Effector memory CD8-positive, alpha-beta T cell (primary cell): ENCODE data around the gene XPOT.

Experiments used
- ATAC-seq: fragments of 150-1000 bp; cut with Tn5 transposase; replicated peaks from 2 replicates; pipeline ENCODE4 v1.10.0; 2021; ENCODE audit warnings: mild to moderate bottlenecking, moderate library complexity
- DNase-seq, 3 experiments: peaks; one replicate each; pipeline ENCODE4 v3.0.0; 2021
- H3K27ac Mint-ChIP-seq, 2 donors: one replicate each; pipeline ENCODE4 v1.8.0; 2022; ENCODE audit warnings: mild to moderate bottlenecking in 2 of 2, mixed read lengths in 2 of 2, moderate library complexity in 2 of 2
- H3K27me3 Mint-ChIP-seq, 2 donors: one replicate each; pipeline ENCODE4 v1.8.0; 2022; ENCODE audit warnings: mixed read lengths in 2 of 2
- H3K36me3 Mint-ChIP-seq: one replicate; pipeline ENCODE4 v1.8.0; 2022; ENCODE audit warnings: mild to moderate bottlenecking, moderate library complexity, mixed read lengths; ENCODE audit not compliant: insufficient read depth
- H3K4me1 Mint-ChIP-seq, 2 donors: one replicate each; pipeline ENCODE4 v1.8.0; 2022; ENCODE audit warnings: low read depth in 2 of 2, mixed read lengths in 2 of 2
- H3K4me3 Mint-ChIP-seq, 2 donors: one replicate each; pipeline ENCODE4 v1.8.0; 2022; ENCODE audit warnings: mild to moderate bottlenecking in 2 of 2, mixed read lengths in 2 of 2, moderate library complexity in 2 of 2
- H3K9me3 Mint-ChIP-seq, 2 donors: one replicate each; pipeline ENCODE4 v1.8.0; 2022; ENCODE audit warnings: mixed read lengths in 2 of 2

XPOT gene

GRCh38 chr12:64445490-64445889 lies 41.3 kb downstream of the XPOT start:
- DNase-seq (no peak), ATAC-seq (no peak)
- Mint-ChIP-seq H3K27ac (no peak overlapping the region), H3K9me3 (no peaks in the 10 kb centered on the region), H3K4me1 (peaks cover 5 to 8% of the 10 kb centered on the region in 2 donors), H3K27me3 (no peaks in the 10 kb centered on the region), H3K4me3 (no peak overlapping the region), H3K36me3 (peaks cover 21% of the 10 kb centered on the region)

GRCh38 chr12:64446295-64446694 lies 42.1 kb downstream of the XPOT start:
- Mint-ChIP-seq H3K9me3 (no peaks in the 10 kb centered on the region), H3K27me3 (no peaks in the 10 kb centered on the region), H3K27ac (peak overlapping the region; percentile 21 to 71), H3K36me3 (peaks cover 20% of the 10 kb centered on the region), H3K4me1 (peaks cover 13 to 16% of the 10 kb centered on the region in 2 donors), H3K4me3 (no peak overlapping the region)
- ATAC-seq (no peak), DNase-seq (no peak)

DNA sequence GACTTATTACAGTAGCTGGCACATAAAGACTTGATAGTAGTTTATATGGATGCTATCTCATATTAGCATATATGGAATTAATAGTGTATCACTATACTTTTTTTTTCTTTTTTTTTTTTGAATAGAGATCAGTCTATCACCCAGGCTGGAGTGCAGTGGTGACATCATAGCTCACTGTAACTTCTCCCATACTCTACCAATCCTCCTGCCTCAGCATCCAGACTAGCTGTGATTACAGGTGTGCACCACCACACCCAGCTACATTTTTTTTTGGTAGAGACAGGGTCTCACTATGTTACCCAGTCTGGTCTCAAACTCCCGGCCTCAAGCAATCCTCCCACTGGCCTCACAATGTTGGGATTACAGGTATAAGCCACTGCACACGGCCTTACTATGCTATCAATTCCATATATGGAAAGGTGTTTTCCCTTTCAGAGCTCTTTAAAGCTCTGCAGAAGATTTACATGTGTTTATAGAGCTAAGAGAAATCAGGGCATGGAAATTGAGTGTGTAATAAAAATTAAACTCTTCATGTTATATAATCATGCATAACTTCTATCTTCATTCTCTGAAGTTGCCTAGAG lies 46.0 kb downstream of the XPOT start:
- Mint-ChIP-seq H3K27me3 (no peaks in the 10 kb centered on the region), H3K4me1 (peaks cover 21 to 33% of the 10 kb centered on the region in 2 donors), H3K4me3 (peak overlapping the region; percentile 91 to 94), H3K36me3 (peaks cover 22% of the 10 kb centered on the region), H3K9me3 (no peaks in the 10 kb centered on the region), H3K27ac (peak overlapping the region; percentile 95 to 98)
- DNase-seq (no peak), ATAC-seq (no peak)

- H3K36me3 Mint-ChIP-seq = peaks cover 22% of the 10 kb centered on the region
- peak overlapping the region; percentile 91 to 94 for H3K4me3 Mint-ChIP-seq
- H3K9me3 Mint-ChIP-seq = no peaks in the 10 kb centered on the region
- DNase-seq = no peak
- no peaks in the 10 kb centered on the region for H3K27me3 Mint-ChIP-seq
- H3K27ac Mint-ChIP-seq = peak overlapping the region; percentile 95 to 98
- ATAC-seq = peak; percentile 28
- peaks cover 26 to 40% of the 10 kb centered on the region in 2 donors for H3K4me1 Mint-ChIP-seq
Observed at GRCh38 chr12:64450711-64451486, 46.7 kb downstream of the XPOT start.

GRCh38 chr12:64451687-64452558 lies 47.7 kb downstream of the XPOT start, which contains the start of gene TBK1:
TBK1 (plus strand) TSS chr12:64452120; CDS start chr12:64455871, 3,751 bp downstream.
- Mint-ChIP-seq H3K4me3 (peak within 1 kb of the TSS; percentile 91 to 94), H3K4me1 (peaks cover 30 to 46% of the 10 kb centered on the region in 2 donors), H3K36me3 (peaks cover 26% of the 10 kb centered on the region), H3K9me3 (no peaks in the 10 kb centered on the region), H3K27ac (peak within 1 kb of the TSS; percentile 95 to 98), H3K27me3 (no peaks in the 10 kb centered on the region)
- ATAC-seq (peak; percentile 69), DNase-seq (peak; percentile 38 to 45 (median 45))

DNA sequence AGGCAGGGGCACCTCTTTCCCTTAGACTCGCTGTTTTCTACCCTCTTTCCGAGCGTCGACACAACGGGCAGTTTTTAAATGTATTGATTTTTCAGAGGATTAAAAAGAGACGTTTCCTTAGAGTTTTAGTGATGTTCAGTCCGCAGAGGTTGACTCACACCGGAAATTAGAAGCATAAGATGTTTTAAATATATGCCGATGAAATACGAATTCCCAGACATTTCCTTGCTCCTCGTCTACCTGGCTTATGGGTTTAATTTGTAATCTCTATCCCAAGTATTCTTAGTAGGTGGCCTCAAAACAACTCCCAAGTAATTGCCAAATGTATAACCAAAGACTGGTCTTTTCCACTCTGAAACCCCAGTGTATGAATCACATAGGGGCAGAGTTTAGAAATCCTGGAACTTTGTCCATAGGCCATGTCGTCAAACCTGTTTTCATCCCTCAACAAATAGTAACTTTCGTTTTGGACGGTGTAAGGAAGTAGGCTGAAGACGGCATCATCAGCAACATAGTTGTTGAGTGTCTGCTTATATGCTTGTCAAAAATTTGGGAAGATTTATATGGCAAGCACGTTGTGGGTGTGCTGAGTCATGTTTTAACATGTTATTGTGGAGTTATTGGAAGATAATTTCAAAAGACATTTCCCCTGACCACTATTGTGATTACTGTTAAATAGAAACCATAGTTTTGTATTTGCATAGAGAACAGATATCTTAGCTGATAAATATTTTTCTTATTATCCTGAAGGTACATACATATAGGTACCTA lies 48.6 kb downstream of the XPOT start:
- DNase-seq (no peak), ATAC-seq (peak; percentile 30)
- H3K27me3 Mint-ChIP-seq = no peaks in the 10 kb centered on the region
- peak overlapping the region; percentile 91 to 94 for H3K4me3 Mint-ChIP-seq
- H3K9me3 Mint-ChIP-seq = no peaks in the 10 kb centered on the region
- peaks cover 38 to 54% of the 10 kb centered on the region in 2 donors for H3K4me1 Mint-ChIP-seq
- H3K27ac Mint-ChIP-seq = peak overlapping the region; percentile 95 to 98
- H3K36me3 Mint-ChIP-seq = peaks cover 21% of the 10 kb centered on the region

DNA sequence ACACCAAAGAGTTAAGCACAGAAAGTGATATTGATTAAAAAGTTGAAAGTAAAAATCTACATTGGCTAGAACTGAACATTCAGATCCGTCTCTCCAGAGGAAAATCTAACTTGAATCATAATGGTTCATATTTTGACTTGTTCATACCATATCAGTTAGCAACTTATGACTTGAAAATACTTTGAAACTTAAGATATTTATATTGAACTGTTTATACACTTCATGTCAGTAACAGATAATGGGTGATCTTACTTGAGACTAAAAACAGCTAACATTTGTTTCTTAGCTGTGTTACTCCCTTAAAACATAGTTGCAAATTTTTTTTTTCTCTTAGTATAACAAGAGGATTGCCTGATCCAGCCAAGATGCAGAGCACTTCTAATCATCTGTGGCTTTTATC lies 51.3 kb downstream of the XPOT start:
- peaks cover 45 to 68% of the 10 kb centered on the region in 2 donors for H3K4me1 Mint-ChIP-seq
- H3K27ac Mint-ChIP-seq = peak overlapping the region; percentile 97 to 100
- H3K4me3 Mint-ChIP-seq = peak overlapping the region in 1 of 2 donors; percentile 30
- H3K36me3 Mint-ChIP-seq = peaks cover 25% of the 10 kb centered on the region
- no peaks in the 10 kb centered on the region for H3K9me3 Mint-ChIP-seq
- no peaks in the 10 kb centered on the region for H3K27me3 Mint-ChIP-seq
- DNase-seq (no peak), ATAC-seq (no peak)

- peak overlapping the region; percentile 30 to 56 for H3K4me3 Mint-ChIP-seq
- peaks cover 38 to 61% of the 10 kb centered on the region in 2 donors for H3K4me1 Mint-ChIP-seq
- no peaks in the 10 kb centered on the region for H3K27me3 Mint-ChIP-seq
- H3K27ac Mint-ChIP-seq = peak overlapping the region; percentile 97 to 100
- H3K9me3 Mint-ChIP-seq = no peaks in the 10 kb centered on the region
- H3K36me3 Mint-ChIP-seq = peaks cover 30% of the 10 kb centered on the region
- ATAC-seq = no peak
- DNase-seq = no peak
Observed at GRCh38 chr12:64456119-64456518, 51.9 kb downstream of the XPOT start.

GRCh38 chr12:64457032-64457431 lies 52.8 kb downstream of the XPOT start:
- no peaks in the 10 kb centered on the region for H3K9me3 Mint-ChIP-seq
- ATAC-seq (no peak), DNase-seq (peak in 1 of 3 experiments; percentile 37)
- H3K27ac Mint-ChIP-seq = peak overlapping the region; percentile 97 to 100
- H3K4me3 Mint-ChIP-seq = peak overlapping the region in 1 of 2 donors; percentile 30
- no peaks in the 10 kb centered on the region for H3K27me3 Mint-ChIP-seq
- H3K36me3 Mint-ChIP-seq = peaks cover 31% of the 10 kb centered on the region
- peaks cover 33 to 55% of the 10 kb centered on the region in 2 donors for H3K4me1 Mint-ChIP-seq

GRCh38 chr12:64457466-64457865 lies 53.3 kb downstream of the XPOT start:
- DNase-seq (no peak), ATAC-seq (no peak)
- H3K36me3 Mint-ChIP-seq = peaks cover 30% of the 10 kb centered on the region
- peak overlapping the region in 1 of 2 donors; percentile 30 for H3K4me3 Mint-ChIP-seq
- H3K9me3 Mint-ChIP-seq = no peaks in the 10 kb centered on the region
- H3K27me3 Mint-ChIP-seq = no peaks in the 10 kb centered on the region
- peaks cover 33 to 55% of the 10 kb centered on the region in 2 donors for H3K4me1 Mint-ChIP-seq
- peak overlapping the region; percentile 97 to 100 for H3K27ac Mint-ChIP-seq

DNA sequence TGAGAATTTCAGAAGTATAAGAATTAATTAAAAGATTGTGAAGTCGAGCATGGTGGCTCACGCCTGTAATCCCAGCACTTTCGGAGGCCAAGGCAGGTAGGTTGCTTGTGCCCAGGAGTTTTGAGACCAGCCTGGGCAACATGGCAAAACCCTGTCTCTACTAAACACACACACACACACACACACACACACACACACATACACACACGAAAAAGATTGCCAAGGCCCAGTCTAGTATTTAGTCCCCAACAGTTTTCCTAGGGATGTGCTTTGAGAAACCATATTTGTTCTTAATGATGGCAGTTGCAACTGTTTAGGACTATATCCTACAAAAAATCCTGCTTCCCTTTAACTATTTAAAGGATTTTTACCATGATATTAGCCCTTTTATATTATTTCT lies 53.7 kb downstream of the XPOT start:
- H3K27ac Mint-ChIP-seq = peak overlapping the region; percentile 97 to 100
- peaks cover 30% of the 10 kb centered on the region for H3K36me3 Mint-ChIP-seq
- H3K9me3 Mint-ChIP-seq = no peaks in the 10 kb centered on the region
- DNase-seq (no peak), ATAC-seq (no peak)
- H3K27me3 Mint-ChIP-seq = no peaks in the 10 kb centered on the region
- peak overlapping the region; percentile 13 to 94 for H3K4me3 Mint-ChIP-seq
- peaks cover 32 to 52% of the 10 kb centered on the region in 2 donors for H3K4me1 Mint-ChIP-seq

DNA sequence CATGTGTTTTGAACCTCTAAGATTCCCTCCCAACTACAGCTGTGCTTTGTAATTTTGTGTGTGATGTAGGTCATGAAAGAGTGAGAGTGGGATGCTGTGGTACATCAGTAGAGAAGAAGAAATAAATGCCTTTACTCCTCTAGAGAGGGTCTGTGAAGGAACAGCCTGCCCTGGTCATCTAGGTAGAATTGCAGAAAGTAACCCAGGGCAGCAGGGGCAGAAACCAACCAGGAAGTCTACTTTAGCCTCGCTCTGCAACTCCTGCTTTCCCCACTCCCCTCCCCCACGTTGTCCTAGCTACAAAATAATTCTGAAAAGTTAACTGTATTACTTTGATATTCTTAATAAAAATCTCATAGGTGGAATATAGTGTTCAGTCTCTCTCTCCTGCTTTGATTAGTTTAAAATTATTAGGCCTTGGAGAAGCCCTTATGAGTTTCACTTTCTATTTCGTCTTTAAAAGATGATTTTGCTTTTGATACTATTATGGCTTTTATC lies 55.3 kb downstream of the XPOT start:
- Mint-ChIP-seq H3K9me3 (no peaks in the 10 kb centered on the region), H3K36me3 (peaks cover 37% of the 10 kb centered on the region), H3K27ac (peak overlapping the region; percentile 97 to 100), H3K4me1 (peaks cover 29 to 43% of the 10 kb centered on the region in 2 donors), H3K27me3 (no peaks in the 10 kb centered on the region), H3K4me3 (peak overlapping the region; percentile 79 to 94)
- ATAC-seq = peak; percentile 56
- peak in 2 of 3 experiments; percentile 6 to 23 for DNase-seq
